Thyroid gland (tissue), 4 donors: ENCODE results near the gene CCKAR. TPM values are rescaled to one million over a fixed set of nuclear protein-coding genes. Genes with fewer than 3 reads are reported as not detected.
A peak's percentile ranks its signal among the peaks of the same experiment; 100 is the strongest.

Source experiments
- DNase-seq, 2 donors: peaks; one replicate each; pipeline ENCODE4 v3.0.0-alpha.2; 2019
- H3K27ac ChIP-seq, 3 donors: fragments of 200-600 bp; sonication (generic); 1 replicate in 2 of 3; 2 replicates in 1 of 3; pipeline ENCODE4 v1.5.1; 2016 to 2019; ENCODE audit warnings: mild to moderate bottlenecking in 1 of 3, moderate library complexity in 1 of 3
- H3K27me3 ChIP-seq: fragments of 200-600 bp; sonication (generic); one replicate; pipeline ENCODE4 v1.5.1; 2019
- H3K36me3 ChIP-seq, 2 donors: fragments of 200-600 bp; sonication (generic); one replicate each; pipeline ENCODE4 v1.5.1; 2016 to 2019
- H3K4me1 ChIP-seq, 2 donors: fragments of 200-600 bp; sonication (generic); one replicate each; pipeline ENCODE4 v1.5.1; 2017 to 2019
- H3K4me3 ChIP-seq, 3 donors: fragments of 200-600 bp; sonication (generic); replicated peaks in 1 of 3; 1 replicate in 2 of 3; 2 replicates in 1 of 3; pipeline ENCODE4 v1.5.1; 2016; ENCODE audit warnings: mild to moderate bottlenecking in 1 of 3
- H3K9me3 ChIP-seq: fragments of 200-600 bp; sonication (generic); one replicate; pipeline ENCODE4 v1.5.1; 2017
- CTCF ChIP-seq, 6 experiments: fragments of 200-600 bp in 3 of 6; fragments of 450-650 bp in 3 of 6; sonication (generic) in 3 of 6; IDR thresholded peaks; one replicate each; pipeline ENCODE4 v1.5.1; 2016 to 2019; ENCODE audit warnings: antibody characterized with exemption in 6 of 6, mild to moderate bottlenecking in 2 of 6, inconsistent platforms in 1 of 6, moderate library complexity in 1 of 6
- POLR2A ChIP-seq, 2 donors: fragments of 450-650 bp; IDR thresholded peaks; one replicate each; pipeline ENCODE4 v1.6.1; 2017; ENCODE audit warnings: antibody characterized with exemption in 2 of 2, mild to moderate bottlenecking in 2 of 2, moderate library complexity in 1 of 2
- WGBS, 2 donors: methylation state at CpG; one replicate each; pipeline ENCODE4 v1.1.5; 2017; 5-methylcytosine and 5-hydroxymethylcytosine counted together
- intact Hi-C: fragments of 100-400 bp; cut with DNase I; formaldehyde crosslinking; loops from one replicate; pipeline ENCODE4 v1.15.1; 2023
- total RNA-seq, 4 donors: library from RNA; depleted of rRNA; stranded (reverse); fragments of >200 nt; gene quantifications; one replicate each; pipeline ENCODE4 v1.2.3, GENCODE V29; 2016

Gene CCKAR
- not detected for total RNA-seq

GRCh38 chr4:26490111-26490959 is at the start of gene CCKAR:
CCKAR (minus strand) TSS chr4:26490484; CDS start chr4:26490267, 217 bp downstream.
- Histone ChIP-seq H3K27me3 (no peaks in the 10 kb centered on the region), H3K36me3 (no peaks in the 10 kb centered on the region), H3K4me3 (no peak within 1 kb of the TSS), H3K27ac (no peak within 1 kb of the TSS), H3K9me3 (no peaks in the 10 kb centered on the region), H3K4me1 (no peaks in the 10 kb centered on the region)
- intact Hi-C loops, result no loop called here
- TF ChIP-seq POLR2A (IDR thresholded peaks at IDR 0.05), result no peak
- TF ChIP-seq CTCF (IDR thresholded peaks at IDR 0.05), result no peak
- peak; percentile 12 to 26 for DNase-seq
- 41 to 42% methylated on average over 24 of the region's 24 CpGs for WGBS, 2 donors

- Histone ChIP-seq H3K36me3 (no peaks in the 10 kb centered on the region), H3K27me3 (no peaks in the 10 kb centered on the region), H3K27ac (no peak overlapping the region), H3K4me1 (no peaks in the 10 kb centered on the region), H3K4me3 (no peak overlapping the region), H3K9me3 (no peaks in the 10 kb centered on the region)
- intact Hi-C loops, result no loop called here
- no peak for DNase-seq
- 81 to 86% methylated on average over 2 of the region's 2 CpGs for WGBS, 2 donors
- TF ChIP-seq CTCF (IDR thresholded peaks at IDR 0.05) (no peak), POLR2A (IDR thresholded peaks at IDR 0.05) (no peak)
These were observed 43.4 kb upstream of the CCKAR start for GRCh38 chr4:26533685-26534084.

- DNase-seq, result no peak
- Histone ChIP-seq H3K27me3 (no peaks in the 10 kb centered on the region), H3K9me3 (no peaks in the 10 kb centered on the region), H3K4me3 (no peak overlapping the region), H3K36me3 (no peaks in the 10 kb centered on the region), H3K4me1 (no peaks in the 10 kb centered on the region), H3K27ac (no peak overlapping the region)
- intact Hi-C loops, result no loop called here
- 62 to 72% methylated on average over 5 of the region's 5 CpGs for WGBS, 2 donors
- TF ChIP-seq CTCF (IDR thresholded peaks at IDR 0.05) (no peak), POLR2A (IDR thresholded peaks at IDR 0.05) (no peak)
These were observed 41.3 kb upstream of the CCKAR start for GRCh38 chr4:26531491-26532116.

GRCh38 chr4:26530099-26530498 is 39.8 kb upstream of the CCKAR start:
- no peak for TF ChIP-seq CTCF (IDR thresholded peaks at IDR 0.05)
- no peak for TF ChIP-seq POLR2A (IDR thresholded peaks at IDR 0.05)
- Histone ChIP-seq H3K27me3 (no peaks in the 10 kb centered on the region), H3K4me1 (no peaks in the 10 kb centered on the region), H3K4me3 (no peak overlapping the region), H3K9me3 (no peaks in the 10 kb centered on the region), H3K27ac (no peak overlapping the region), H3K36me3 (no peaks in the 10 kb centered on the region)
- intact Hi-C loops, result no loop called here
- WGBS, 2 donors, result 80 to 90% methylated on average over 5 of the region's 5 CpGs
- DNase-seq, result no peak

GRCh38 chr4:26529479-26529878 is 39.2 kb upstream of the CCKAR start:
- Histone ChIP-seq H3K4me1 (no peaks in the 10 kb centered on the region), H3K27me3 (no peaks in the 10 kb centered on the region), H3K4me3 (no peak overlapping the region), H3K9me3 (no peaks in the 10 kb centered on the region), H3K27ac (no peak overlapping the region), H3K36me3 (no peaks in the 10 kb centered on the region)
- DNase-seq, result no peak
- intact Hi-C loops, result no loop called here
- TF ChIP-seq CTCF (IDR thresholded peaks at IDR 0.05) (no peak), POLR2A (IDR thresholded peaks at IDR 0.05) (no peak)
- 64 to 71% methylated on average over 5 of the region's 5 CpGs for WGBS, 2 donors
